Mesothelial cell of epicardium (in vitro differentiated cells): ENCODE results near the gene UBN1. TPM values are rescaled to one million over a fixed set of nuclear protein-coding genes. Genes with fewer than 3 reads are reported as not detected.

Experiments used
- DNase-seq, 2 experiments: peaks; one replicate each; pipeline ENCODE4 v3.0.0; 2021; ENCODE audit warnings: low spot score in 2 of 2; ENCODE audit not compliant: unreplicated experiment in 2 of 2
- H3K27ac Mint-ChIP-seq: 2 replicates; pipeline ENCODE4 v1.8.0; 2021; ENCODE audit warnings: mixed read lengths
- H3K27me3 Mint-ChIP-seq: 2 replicates; pipeline ENCODE4 v1.8.0; 2021; ENCODE audit warnings: low read depth, mixed read lengths
- H3K36me3 Mint-ChIP-seq: 2 replicates; pipeline ENCODE4 v1.8.0; 2021; ENCODE audit warnings: mixed read lengths
- H3K4me1 Mint-ChIP-seq: 2 replicates; pipeline ENCODE4 v1.8.0; 2021; ENCODE audit warnings: mixed read lengths
- H3K4me3 Mint-ChIP-seq: 2 replicates; pipeline ENCODE4 v1.8.0; 2021; ENCODE audit warnings: mild to moderate bottlenecking, moderate library complexity, mixed read lengths
- H3K9me3 Mint-ChIP-seq: 2 replicates; pipeline ENCODE4 v1.8.0; 2021; ENCODE audit warnings: mixed read lengths
- CTCF ChIP-seq: fragments of 200-600 bp; sonication (generic); IDR thresholded peaks from one replicate; pipeline ENCODE4 v1.5.0; 2021; ENCODE audit warnings: antibody characterized with exemption; ENCODE audit not compliant: unreplicated experiment
- total RNA-seq: library from RNA; stranded (reverse); gene quantifications from 3 replicates; pipeline ENCODE4 v1.2.1, GENCODE V29; 2021

The UBN1 gene
- total RNA-seq, 1 donor from 2014 or later: 40.5 TPM

GRCh38 chr16:4869147-4869805, 22.0 kb downstream of the UBN1 start:
- no peak for DNase-seq
- H3K4me3 Mint-ChIP-seq: no peak overlapping the region
- no peak overlapping the region for H3K27ac Mint-ChIP-seq
- H3K4me1 Mint-ChIP-seq: peaks cover 3% of the 10 kb centered on the region
- peaks cover 20% of the 10 kb centered on the region for H3K36me3 Mint-ChIP-seq
- H3K27me3 Mint-ChIP-seq: no peaks in the 10 kb centered on the region
- no peaks in the 10 kb centered on the region for H3K9me3 Mint-ChIP-seq
- no peak for TF ChIP-seq CTCF

- no peak overlapping the region for H3K4me3 Mint-ChIP-seq
These were observed 22.9 kb downstream of the UBN1 start for GRCh38 chr16:4870138-4870671.

GRCh38 chr16:4871071-4871470, 23.8 kb downstream of the UBN1 start:
- Mint-ChIP-seq H3K36me3 (peaks cover 31% of the 10 kb centered on the region), H3K27me3 (no peaks in the 10 kb centered on the region), H3K9me3 (no peaks in the 10 kb centered on the region), H3K4me1 (peaks cover 3% of the 10 kb centered on the region), H3K4me3 (no peak overlapping the region), H3K27ac (no peak overlapping the region)
- no peak for DNase-seq
- no peak for TF ChIP-seq CTCF

More at GRCh38 chr16:4870138-4870671, 22.9 kb downstream of the UBN1 start:
- no peak overlapping the region for H3K27ac Mint-ChIP-seq
- H3K36me3 Mint-ChIP-seq: peaks cover 25% of the 10 kb centered on the region
- peaks cover 3% of the 10 kb centered on the region for H3K4me1 Mint-ChIP-seq
- DNase-seq: no peak
- H3K9me3 Mint-ChIP-seq: no peaks in the 10 kb centered on the region
- H3K27me3 Mint-ChIP-seq: no peaks in the 10 kb centered on the region
- no peak for TF ChIP-seq CTCF

GRCh38 chr16:4873091-4873490, 25.8 kb downstream of the UBN1 start:
- Mint-ChIP-seq H3K4me3 (no peak overlapping the region), H3K4me1 (peaks cover 11% of the 10 kb centered on the region), H3K9me3 (no peaks in the 10 kb centered on the region), H3K27me3 (no peaks in the 10 kb centered on the region), H3K27ac (no peak overlapping the region), H3K36me3 (peaks cover 36% of the 10 kb centered on the region)
- DNase-seq: no peak
- no peak for TF ChIP-seq CTCF

- H3K9me3 Mint-ChIP-seq: no peaks in the 10 kb centered on the region
- no peak overlapping the region for H3K4me3 Mint-ChIP-seq
- DNase-seq: no peak
- no peaks in the 10 kb centered on the region for H3K27me3 Mint-ChIP-seq
- no peak for TF ChIP-seq CTCF
- H3K4me1 Mint-ChIP-seq: peaks cover 9% of the 10 kb centered on the region
- H3K36me3 Mint-ChIP-seq: peaks cover 37% of the 10 kb centered on the region
- no peak overlapping the region for H3K27ac Mint-ChIP-seq
These were observed 27.4 kb downstream of the UBN1 start for GRCh38 chr16:4874666-4875065.
